Ammon's horn (tissue), 1 donor: ENCODE data around the gene MGAT4C.
"Not testable (repeated sequence)": the region's sequence is repeated elsewhere in the genome, so short reads cannot be mapped to it uniquely, and the experiment has no call there.

Experiments used
- DNase-seq: peaks from one replicate; pipeline ENCODE4 v3.0.0-alpha.2; 2016; ENCODE audit warnings: low spot score

The MGAT4C gene

DNA sequence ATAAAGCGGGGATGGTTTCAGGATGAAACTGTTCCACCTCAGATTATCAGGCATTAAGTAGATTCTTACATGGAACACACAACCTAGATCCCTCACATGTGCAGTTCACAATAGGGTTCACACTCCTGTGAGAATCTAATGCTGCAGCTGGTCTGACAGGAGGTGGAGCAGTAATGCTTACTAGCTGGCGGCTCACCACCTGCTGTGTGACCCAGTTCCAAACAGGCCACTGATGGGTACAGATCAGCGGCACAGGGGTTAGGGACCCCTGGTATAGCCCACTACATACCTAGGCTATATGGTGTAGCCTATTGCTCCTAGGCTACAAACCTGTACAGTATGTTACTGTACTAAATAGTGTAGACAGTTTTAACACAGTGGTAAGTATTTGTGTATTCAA is 129.3 kb downstream of the MGAT4C start:
- DNase-seq = not testable (repeated sequence)

GRCh38 chr12:86122846-86123468 is 133.2 kb downstream of the MGAT4C start:
- DNase-seq = no peak

GRCh38 chr12:86118161-86118560 is 138.0 kb downstream of the MGAT4C start:
- no peak for DNase-seq

DNA sequence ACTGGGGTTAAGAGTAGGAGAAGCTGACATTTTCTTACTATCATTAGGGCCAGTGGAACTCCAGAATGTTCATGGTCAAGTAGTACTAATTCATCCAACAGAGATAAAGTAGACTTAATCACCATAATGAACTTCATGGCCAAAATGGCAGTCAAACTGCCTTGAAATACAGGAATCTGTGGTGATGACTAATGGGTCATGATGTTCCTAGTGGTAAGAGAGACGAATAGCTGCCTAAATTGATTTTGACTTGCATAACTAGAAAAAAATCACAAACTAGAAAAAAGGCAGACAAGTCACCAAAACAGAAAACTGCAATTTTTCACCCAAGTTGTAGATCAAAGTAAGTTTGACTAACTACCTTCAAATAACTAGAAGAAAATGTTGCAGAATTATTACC is 138.5 kb downstream of the MGAT4C start:
- DNase-seq = no peak

DNA sequence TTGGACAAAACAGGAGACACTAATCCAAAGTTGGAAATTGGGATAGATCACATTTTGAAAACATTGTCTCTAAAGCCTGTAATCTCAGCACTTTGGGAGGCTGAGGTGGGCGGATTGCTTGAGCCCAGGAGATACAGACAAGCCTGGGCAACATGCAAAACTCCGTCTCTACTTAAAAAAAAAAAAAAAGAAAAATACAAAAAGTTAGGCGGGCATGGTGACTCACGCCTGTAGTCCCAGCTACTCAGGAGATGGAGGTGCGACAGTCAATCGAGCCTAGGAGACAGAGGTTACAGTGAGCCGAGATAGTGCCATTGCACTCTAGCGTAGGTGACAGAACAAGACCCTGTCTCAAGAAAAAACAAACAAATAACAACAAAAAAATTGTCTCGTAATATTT is 152.1 kb downstream of the MGAT4C start:
- no peak for DNase-seq

DNA sequence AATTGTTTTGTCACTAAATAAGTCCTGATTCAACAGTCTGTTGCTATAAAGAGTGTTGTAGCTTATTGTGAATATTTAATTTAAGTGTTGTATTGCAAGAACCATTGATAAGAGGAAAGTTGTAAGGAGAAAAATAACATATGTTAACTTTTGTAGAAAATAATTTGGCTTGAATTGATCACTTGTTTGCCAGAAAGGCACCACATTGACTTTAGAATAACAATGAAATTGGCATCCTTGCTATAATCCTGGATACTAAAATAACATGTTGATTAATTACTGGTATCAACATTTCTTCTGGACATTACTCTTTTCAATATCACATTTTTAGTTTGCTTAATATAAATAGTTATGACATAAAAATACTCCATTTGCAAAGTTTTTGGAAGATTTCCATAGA is 159.0 kb downstream of the MGAT4C start:
- DNase-seq = no peak

- no peak for DNase-seq
Measured at GRCh38 chr12:86091681-86092080, 164.5 kb downstream of the MGAT4C start.

GRCh38 chr12:86081843-86082242 is 174.3 kb downstream of the MGAT4C start:
- no peak for DNase-seq

- DNase-seq = not testable (repeated sequence)
Measured at GRCh38 chr12:86059052-86059451, 197.1 kb downstream of the MGAT4C start.

DNA sequence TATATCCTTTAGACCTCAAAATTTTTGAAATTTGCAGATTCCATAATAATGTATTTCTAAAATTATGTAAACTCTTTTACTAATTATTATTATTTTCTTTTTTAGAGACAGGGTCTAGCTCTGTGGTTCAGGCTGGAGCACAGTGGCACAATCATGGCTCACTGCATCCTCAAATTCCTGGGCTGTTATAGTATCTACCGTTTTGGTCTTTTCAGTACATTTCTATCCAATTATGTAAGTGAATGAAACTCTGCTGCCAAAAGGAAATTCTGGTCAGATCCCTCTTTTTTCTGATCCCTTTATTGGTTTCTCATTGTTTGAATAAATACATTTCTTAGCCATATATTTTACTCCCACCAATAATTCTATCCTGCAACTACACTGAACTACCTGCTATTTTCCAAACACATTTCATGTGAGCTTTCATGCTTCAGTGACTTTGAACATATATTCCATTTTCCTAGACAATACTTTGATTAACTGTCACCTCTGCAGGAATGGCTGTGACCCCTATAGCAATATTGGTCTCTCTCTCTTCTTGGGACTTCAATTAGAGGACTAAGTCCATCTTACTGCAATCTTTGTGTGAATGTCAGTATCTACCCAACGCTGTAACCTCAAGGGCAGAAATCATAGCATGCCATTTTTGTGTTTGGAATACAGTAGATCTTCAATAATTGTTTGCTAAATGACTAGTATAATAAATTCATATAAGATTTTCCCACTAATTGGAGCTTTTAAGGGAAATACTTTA is 198.9 kb downstream of the MGAT4C start:
- no peak for DNase-seq

- no peak for DNase-seq
Measured at GRCh38 chr12:86052921-86053320, 203.3 kb downstream of the MGAT4C start.

DNA sequence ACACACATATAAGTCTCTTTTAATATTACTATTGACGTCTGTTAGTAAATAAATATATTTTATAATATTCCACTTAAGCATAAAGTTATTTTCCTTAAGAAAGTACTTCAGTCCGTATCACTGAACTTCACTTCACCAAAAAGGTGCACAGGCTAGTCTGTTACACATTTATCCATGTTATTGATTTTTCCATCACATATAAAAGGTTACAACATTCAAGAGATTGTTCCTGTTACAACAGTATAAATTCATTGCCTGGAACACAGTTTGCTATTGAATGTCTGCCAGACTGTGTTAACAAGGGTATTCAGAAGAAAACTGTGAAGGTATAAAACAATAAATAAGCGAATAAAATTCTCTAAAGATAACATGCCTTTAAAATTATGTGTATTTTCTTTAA is 206.2 kb downstream of the MGAT4C start:
- no peak for DNase-seq

- DNase-seq = no peak
Measured at GRCh38 chr12:86044396-86044795, 211.8 kb downstream of the MGAT4C start.

GRCh38 chr12:86042062-86042461 is 214.1 kb downstream of the MGAT4C start:
- DNase-seq = no peak

- DNase-seq = no peak
Measured at GRCh38 chr12:86018361-86018760, 237.8 kb downstream of the MGAT4C start.

- DNase-seq = no peak
Measured at GRCh38 chr12:86015026-86015425, 241.2 kb downstream of the MGAT4C start.

DNA sequence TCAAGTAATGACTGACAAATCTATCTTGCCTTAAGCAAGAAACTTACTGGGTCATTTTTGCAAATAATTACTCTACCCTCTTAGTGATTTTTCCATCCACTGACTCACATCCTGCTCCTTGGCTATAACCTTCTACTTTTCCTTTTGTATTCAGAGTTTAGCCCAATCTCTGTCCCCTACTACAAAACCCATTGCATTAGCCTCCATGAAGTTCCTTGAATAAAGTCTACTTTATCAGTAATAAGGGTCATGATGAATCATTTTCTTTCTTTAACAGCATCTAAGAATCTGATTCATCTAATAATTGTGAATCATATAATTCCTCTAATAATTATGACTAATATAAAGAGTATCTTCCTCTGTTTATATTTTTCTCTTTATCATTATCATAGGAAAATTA is 249.5 kb downstream of the MGAT4C start:
- no peak for DNase-seq

DNA sequence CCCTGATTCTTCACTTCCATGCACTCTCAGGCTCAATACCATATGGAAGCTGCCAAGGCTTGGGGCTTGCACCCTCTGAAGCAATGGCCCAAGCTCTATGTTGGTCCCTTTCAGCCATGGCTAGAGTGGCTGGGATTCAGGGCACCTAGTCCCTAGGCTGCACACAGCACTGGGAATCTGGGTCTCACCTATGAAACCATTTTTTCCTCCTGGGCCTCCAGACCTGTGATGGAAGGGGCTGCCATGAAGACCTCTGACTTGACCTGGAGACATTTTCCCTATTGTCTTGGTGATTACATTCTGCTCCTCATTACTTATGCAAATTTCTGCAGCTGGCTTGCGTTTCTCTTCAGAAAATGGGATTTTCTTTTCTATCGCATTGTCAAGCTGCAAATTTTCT is 258.1 kb downstream of the MGAT4C start:
- DNase-seq = no peak

GRCh38 chr12:85996280-85996679 is 259.9 kb downstream of the MGAT4C start:
- DNase-seq = no peak

GRCh38 chr12:85993746-85994145 is 262.4 kb downstream of the MGAT4C start:
- no peak for DNase-seq

GRCh38 chr12:85985996-85986395 is 270.2 kb downstream of the MGAT4C start:
- DNase-seq = no peak

DNA sequence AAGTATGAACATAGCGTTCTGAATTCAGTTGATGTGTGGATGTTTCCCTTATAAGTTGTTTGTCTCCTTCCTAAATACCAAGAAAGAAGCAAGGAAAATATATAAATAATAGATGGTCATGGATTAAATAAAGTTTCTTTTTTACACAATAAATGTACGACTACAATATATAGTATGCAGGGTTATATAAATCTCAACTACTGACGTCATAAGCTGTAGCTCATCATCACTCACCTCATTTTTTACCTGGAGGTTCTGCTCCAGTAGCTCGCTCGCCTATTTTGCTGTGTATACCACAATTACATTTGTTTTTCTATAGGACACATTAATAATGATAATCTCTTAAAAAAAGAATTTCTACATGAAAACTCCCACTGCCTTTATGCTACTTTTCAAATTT is 272.6 kb downstream of the MGAT4C start:
- no peak for DNase-seq

DNA sequence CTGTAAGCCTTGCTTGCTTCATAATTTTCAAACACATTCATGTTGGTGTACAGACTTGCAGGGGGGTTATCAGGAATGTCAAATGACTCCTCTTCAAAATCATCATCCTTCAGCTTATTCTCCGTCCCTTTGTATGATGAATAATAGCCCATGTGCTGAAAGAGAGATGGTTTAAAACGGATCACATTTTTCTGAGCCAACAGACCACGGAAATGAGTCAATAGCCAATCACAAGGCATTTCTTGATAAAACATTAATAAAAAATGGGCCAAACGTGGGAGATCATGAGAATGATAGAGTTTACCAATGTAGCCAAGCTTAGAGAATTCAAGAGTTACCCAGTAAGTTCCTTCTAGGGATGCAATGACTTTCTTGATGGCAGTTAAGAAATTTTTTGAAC is 276.6 kb downstream of the MGAT4C start:
- no peak for DNase-seq

- no peak for DNase-seq
Measured at GRCh38 chr12:85975716-85976115, 280.5 kb downstream of the MGAT4C start.
